PFSK-1 (cell line): Measurements from ENCODE around the gene SLC7A10.

Experiments
- FOXP2 ChIP-seq: optimal IDR thresholded peaks from 2 replicates; pipeline ENCODE3; 2011; ENCODE audit warnings: borderline replicate concordance, control low read depth, inconsistent platforms; ENCODE audit not compliant: insufficient read depth; ENCODE audit errors: extremely low read length, extremely low read depth
- POLR2AphosphoS5 ChIP-seq: IDR thresholded peaks from 2 replicates; pipeline ENCODE4 v1.6.1; 2012; ENCODE audit warnings: low read depth, mild to moderate bottlenecking, control low read depth, low read length, moderate library complexity
- SIN3A ChIP-seq: IDR thresholded peaks from 2 replicates; pipeline ENCODE4 v1.6.1; 2012; ENCODE audit warnings: mild to moderate bottlenecking, low read length, moderate library complexity, borderline replicate concordance; ENCODE audit not compliant: insufficient read depth
- TAF1 ChIP-seq: IDR thresholded peaks from 2 replicates; pipeline ENCODE4 v1.6.1; 2012; ENCODE audit warnings: low read length, control low read depth, borderline replicate concordance; ENCODE audit not compliant: insufficient read depth
- TF ChIP-seq, protein P1 (sequence below), 2 experiments: IDR thresholded peaks; 2 replicates each; pipeline versions ENCODE4 v1.6.1 to v1.8.0; 2011 to 2012; ENCODE audit warnings: low read depth in 2 of 2, low read length in 2 of 2, control low read depth in 1 of 2, inconsistent platforms in 1 of 2, mild to moderate bottlenecking in 1 of 2, moderate library complexity in 1 of 2; ENCODE audit not compliant: insufficient read depth in 1 of 2

The SLC7A10 gene

DNA sequence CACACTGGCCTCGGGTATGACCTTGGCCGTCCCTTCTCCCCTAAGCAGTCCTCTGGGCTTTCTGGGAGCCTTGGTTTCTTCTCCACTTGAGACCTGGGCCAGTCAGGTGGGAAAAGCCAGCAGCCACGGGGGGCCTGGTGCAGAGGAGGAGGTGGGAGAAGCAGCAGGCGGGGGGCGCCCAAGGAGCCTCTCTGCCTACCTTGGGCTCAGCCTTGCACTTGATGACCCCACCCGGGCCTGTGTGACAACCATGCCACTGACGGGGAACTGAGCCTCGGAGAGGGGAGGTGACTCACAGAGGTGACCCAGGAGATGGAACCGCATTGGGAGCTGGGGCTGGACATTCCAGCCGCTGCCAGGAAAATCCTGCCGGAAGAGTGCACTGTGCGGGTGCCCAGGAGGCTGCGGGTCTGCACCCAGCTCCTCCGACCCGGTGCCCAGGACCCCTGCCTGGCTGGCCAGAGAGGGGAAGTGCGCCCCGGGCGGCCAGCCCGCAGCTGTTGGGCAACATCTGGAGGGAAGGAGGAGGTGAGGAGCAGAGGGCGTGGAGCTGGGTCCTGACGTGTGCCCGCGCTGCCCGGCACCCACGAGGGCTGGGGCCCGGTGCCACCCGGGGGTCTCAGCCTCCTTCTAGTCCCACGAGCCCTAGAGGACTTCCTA is 23.4 kb upstream of the SLC7A10 start:
- TF ChIP-seq FOXP2 (no peak), SIN3A (no peak), POLR2AphosphoS5 (no peak), TAF1 (no peak)
- TF ChIP-seq, protein P1, sequence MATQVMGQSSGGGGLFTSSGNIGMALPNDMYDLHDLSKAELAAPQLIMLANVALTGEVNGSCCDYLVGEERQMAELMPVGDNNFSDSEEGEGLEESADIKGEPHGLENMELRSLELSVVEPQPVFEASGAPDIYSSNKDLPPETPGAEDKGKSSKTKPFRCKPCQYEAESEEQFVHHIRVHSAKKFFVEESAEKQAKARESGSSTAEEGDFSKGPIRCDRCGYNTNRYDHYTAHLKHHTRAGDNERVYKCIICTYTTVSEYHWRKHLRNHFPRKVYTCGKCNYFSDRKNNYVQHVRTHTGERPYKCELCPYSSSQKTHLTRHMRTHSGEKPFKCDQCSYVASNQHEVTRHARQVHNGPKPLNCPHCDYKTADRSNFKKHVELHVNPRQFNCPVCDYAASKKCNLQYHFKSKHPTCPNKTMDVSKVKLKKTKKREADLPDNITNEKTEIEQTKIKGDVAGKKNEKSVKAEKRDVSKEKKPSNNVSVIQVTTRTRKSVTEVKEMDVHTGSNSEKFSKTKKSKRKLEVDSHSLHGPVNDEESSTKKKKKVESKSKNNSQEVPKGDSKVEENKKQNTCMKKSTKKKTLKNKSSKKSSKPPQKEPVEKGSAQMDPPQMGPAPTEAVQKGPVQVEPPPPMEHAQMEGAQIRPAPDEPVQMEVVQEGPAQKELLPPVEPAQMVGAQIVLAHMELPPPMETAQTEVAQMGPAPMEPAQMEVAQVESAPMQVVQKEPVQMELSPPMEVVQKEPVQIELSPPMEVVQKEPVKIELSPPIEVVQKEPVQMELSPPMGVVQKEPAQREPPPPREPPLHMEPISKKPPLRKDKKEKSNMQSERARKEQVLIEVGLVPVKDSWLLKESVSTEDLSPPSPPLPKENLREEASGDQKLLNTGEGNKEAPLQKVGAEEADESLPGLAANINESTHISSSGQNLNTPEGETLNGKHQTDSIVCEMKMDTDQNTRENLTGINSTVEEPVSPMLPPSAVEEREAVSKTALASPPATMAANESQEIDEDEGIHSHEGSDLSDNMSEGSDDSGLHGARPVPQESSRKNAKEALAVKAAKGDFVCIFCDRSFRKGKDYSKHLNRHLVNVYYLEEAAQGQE (IDR thresholded peaks at IDR 0.05; ENCODE audit: insufficient read depth in 1 of 2, low read depth in 2 of 2, low read length in 2 of 2): no peak

DNA sequence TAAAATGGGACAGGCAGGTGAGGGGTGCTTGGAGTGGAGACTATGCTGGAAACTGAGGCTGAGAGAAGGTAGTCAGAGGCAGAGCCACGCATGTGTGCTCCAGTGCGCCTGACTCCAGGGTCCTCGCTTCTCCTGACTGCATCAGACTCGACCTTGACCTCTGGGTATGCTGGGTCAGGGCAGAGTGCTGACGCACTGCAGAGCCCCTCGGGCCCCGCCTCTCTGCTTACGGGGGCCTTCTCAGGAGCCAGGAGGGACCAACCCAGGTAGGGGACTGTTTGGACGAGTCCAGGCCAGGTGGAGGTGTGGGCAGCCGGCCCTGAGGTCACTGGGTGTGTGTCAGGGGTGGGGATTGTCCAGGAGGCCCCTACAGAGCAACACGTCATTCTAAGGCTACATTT is 22.9 kb upstream of the SLC7A10 start:
- TF ChIP-seq, protein P1 (IDR thresholded peaks at IDR 0.05; ENCODE audit: insufficient read depth in 1 of 2, low read depth in 2 of 2, low read length in 2 of 2): no peak
- TF ChIP-seq SIN3A: no peak
- TF ChIP-seq FOXP2: no peak
- no peak for TF ChIP-seq TAF1
- TF ChIP-seq POLR2AphosphoS5: no peak

- TF ChIP-seq TAF1 (no peak), SIN3A (no peak), POLR2AphosphoS5 (no peak), FOXP2 (no peak)
- TF ChIP-seq, protein P1 (IDR thresholded peaks at IDR 0.05; ENCODE audit: insufficient read depth in 1 of 2, low read depth in 2 of 2, low read length in 2 of 2): no peak
Measured at GRCh38 chr19:33248104-33248503, 22.5 kb upstream of the SLC7A10 start.

DNA sequence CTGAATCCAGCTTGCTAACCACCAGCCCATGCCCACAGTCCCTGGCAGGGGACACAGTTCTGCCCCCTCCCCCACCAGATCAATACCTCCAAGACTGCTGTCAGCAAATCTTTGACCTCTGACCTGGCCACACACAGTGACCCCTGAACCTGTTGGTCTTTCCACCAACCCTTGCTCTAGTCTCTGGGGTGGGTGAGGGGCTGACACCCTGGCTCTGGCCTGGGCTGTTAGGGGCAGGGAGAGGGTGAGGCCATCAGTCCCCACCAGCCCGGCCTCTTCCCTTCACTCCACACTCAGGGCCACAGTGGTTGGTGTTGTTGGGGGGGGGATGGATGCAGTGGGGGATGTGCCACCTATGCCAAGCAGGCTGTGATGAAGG is 21.8 kb upstream of the SLC7A10 start:
- no peak for TF ChIP-seq FOXP2
- TF ChIP-seq, protein P1 (IDR thresholded peaks at IDR 0.05; ENCODE audit: insufficient read depth in 1 of 2, low read depth in 2 of 2, low read length in 2 of 2): no peak
- no peak for TF ChIP-seq TAF1
- no peak for TF ChIP-seq POLR2AphosphoS5
- TF ChIP-seq SIN3A: no peak
